CD4-positive, CD25-positive, alpha-beta regulatory T cell (primary cell): ENCODE results near the gene GSTO2. TPM values are rescaled to one million over a fixed set of nuclear protein-coding genes. Genes with fewer than 3 reads are reported as not detected.

Source experiments
- ATAC-seq, 2 donors: fragments of 150-1000 bp; cut with Tn5 transposase; one replicate each; pipeline ENCODE4 v1.10.0; 2021; ENCODE audit warnings: low read depth in 2 of 2, moderate number of reproducible peaks in 2 of 2, moderate library complexity in 1 of 2
- DNase-seq, 3 donors: peaks; one replicate each; pipeline versions ENCODE4 v3.0.0 to v3.0.0-alpha.2; 2012 to 2022; ENCODE audit warnings: mixed read lengths in 1 of 3
- H3K27ac ChIP-seq: one replicate; pipeline ENCODE4 v1.7.0; 2013; ENCODE audit warnings: mild to moderate bottlenecking, low read length; ENCODE audit not compliant: insufficient read depth, poor library complexity, severe bottlenecking
- H3K27me3 ChIP-seq: one replicate; pipeline ENCODE4 v1.7.0; 2013; ENCODE audit warnings: low read length; ENCODE audit not compliant: control insufficient read depth, insufficient read depth
- H3K36me3 ChIP-seq: one replicate; pipeline ENCODE4 v1.7.0; 2013; ENCODE audit warnings: mild to moderate bottlenecking, low read length, moderate library complexity; ENCODE audit not compliant: control insufficient read depth, insufficient read depth
- H3K4me1 ChIP-seq: 2 replicates; pipeline ENCODE4 v1.7.0; 2013; ENCODE audit warnings: mild to moderate bottlenecking, low read length; ENCODE audit not compliant: insufficient read depth, control insufficient read depth, poor library complexity, severe bottlenecking
- H3K4me3 ChIP-seq: one replicate; pipeline ENCODE4 v1.7.0; 2013; ENCODE audit warnings: low read depth, mild to moderate bottlenecking, low read length, moderate library complexity
- H3K9me3 ChIP-seq, 2 experiments: 1 replicate in 1 of 2; 2 replicates in 1 of 2; pipeline ENCODE4 v1.7.0; 2013; ENCODE audit warnings: low read length in 2 of 2, mild to moderate bottlenecking in 1 of 2, moderate library complexity in 1 of 2; ENCODE audit not compliant: control insufficient read depth in 2 of 2
- H3K27ac Mint-ChIP-seq, 3 donors: one replicate each; pipeline ENCODE4 v1.8.0; 2020 to 2022; ENCODE audit warnings: mild to moderate bottlenecking in 3 of 3, mixed read lengths in 3 of 3, moderate library complexity in 2 of 3
- H3K27me3 Mint-ChIP-seq: one replicate; pipeline ENCODE4 v1.8.0; 2022; ENCODE audit warnings: mild to moderate bottlenecking, mixed read lengths
- H3K36me3 Mint-ChIP-seq: one replicate; pipeline ENCODE4 v1.8.0; 2020; ENCODE audit warnings: mixed read lengths
- H3K4me1 Mint-ChIP-seq, 4 donors: one replicate each; pipeline ENCODE4 v1.8.0; 2020 to 2022; ENCODE audit warnings: mixed read lengths in 4 of 4, mild to moderate bottlenecking in 1 of 4
- H3K4me3 Mint-ChIP-seq, 4 donors: one replicate each; pipeline ENCODE4 v1.8.0; 2020 to 2022; ENCODE audit warnings: mild to moderate bottlenecking in 4 of 4, mixed read lengths in 4 of 4, moderate library complexity in 3 of 4
- H3K9me3 Mint-ChIP-seq, 7 donors: one replicate each; pipeline ENCODE4 v1.8.0; 2020 to 2022; ENCODE audit warnings: mixed read lengths in 7 of 7, mild to moderate bottlenecking in 3 of 7, moderate library complexity in 2 of 7
- polyA plus RNA-seq, 4 donors: library from polyadenylated mRNA; unstranded; fragments of 300-500 nt; fragmentation: Illumina TruSeq; gene quantifications; one replicate each; pipeline ENCODE4 v1.2.3, GENCODE V29; 2021
- total RNA-seq: library from RNA; stranded (reverse); gene quantifications from one replicate; pipeline ENCODE4 v1.2.3, GENCODE V29; 2022

GSTO2 gene
- total and polyA plus RNA-seq, 5 donors from 2014 or later, result 0.35 to 3.6 (median 1.4) TPM

GRCh38 chr10:104254493-104255310 lies 14.3 kb upstream of the GSTO2 start, which contains the start of gene GSTO1:
TSS of gene GSTO1 (plus strand) at chr10:104254892. CDS start at chr10:104254929, 37 bp downstream.
- peaks cover 17% of the 10 kb centered on the region for H3K36me3 ChIP-seq
- H3K27me3 Mint-ChIP-seq, result peaks cover 18% of the 10 kb centered on the region
- H3K9me3 Mint-ChIP-seq, result peaks cover 0 to 2% (median 0%) of the 10 kb centered on the region in 7 donors
- peak within 1 kb of the TSS; percentile 89 to 100 (median 96) for H3K27ac Mint-ChIP-seq
- H3K4me1 ChIP-seq, result peaks cover 36% of the 10 kb centered on the region
- H3K4me1 Mint-ChIP-seq, result peaks cover 26 to 54% (median 45%) of the 10 kb centered on the region in 4 donors
- H3K4me3 ChIP-seq, result peak within 1 kb of the TSS; percentile 98
- H3K4me3 Mint-ChIP-seq, result peak within 1 kb of the TSS; percentile 94 to 96 (median 94)
- H3K27ac ChIP-seq, result peak within 1 kb of the TSS; percentile 79
- H3K9me3 ChIP-seq, result no peaks in the 10 kb centered on the region
- peaks cover 4% of the 10 kb centered on the region for H3K27me3 ChIP-seq
- peaks cover 21% of the 10 kb centered on the region for H3K36me3 Mint-ChIP-seq
- ATAC-seq, result peak; percentile 50 to 54
- peak; percentile 34 to 69 (median 56) for DNase-seq

DNA sequence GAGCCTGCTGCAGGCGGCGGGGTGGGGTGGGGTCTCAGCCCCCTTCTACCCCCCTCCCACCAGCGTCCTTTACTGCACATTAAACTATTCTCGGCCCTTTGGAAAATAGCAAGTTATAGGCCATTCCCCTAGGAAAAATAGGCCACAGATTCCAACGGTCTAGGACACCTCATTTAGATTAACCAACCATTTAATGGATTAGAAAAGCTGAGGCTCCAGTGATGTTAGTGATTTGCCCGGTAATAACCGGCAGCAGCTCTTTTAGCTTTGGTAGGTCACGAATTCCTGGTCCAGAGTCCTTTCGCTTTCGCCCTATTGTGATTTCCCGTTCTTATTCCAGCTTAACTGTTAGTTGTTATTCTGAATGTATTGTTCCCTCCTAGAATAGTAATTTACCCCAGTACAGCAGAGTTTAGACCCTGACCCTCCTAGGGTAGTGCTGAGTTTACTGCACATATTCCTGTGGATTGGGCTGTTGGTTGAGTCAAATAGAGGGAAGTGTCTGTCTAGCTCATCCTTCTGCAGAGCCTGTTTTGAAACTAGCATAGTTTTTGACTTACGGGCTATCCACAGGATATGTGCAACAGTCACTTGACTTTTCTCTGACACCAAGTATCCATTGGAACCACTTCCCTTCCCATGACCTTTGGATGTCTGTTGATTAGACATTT lies 13.5 kb upstream of the GSTO2 start:
- H3K4me1 Mint-ChIP-seq, result peaks cover 30 to 62% (median 52%) of the 10 kb centered on the region in 4 donors
- ATAC-seq (peak; percentile 20 to 31), DNase-seq (peak in 1 of 3 donors; percentile 44)
- peaks cover 43% of the 10 kb centered on the region for H3K4me1 ChIP-seq
- H3K27me3 Mint-ChIP-seq, result peaks cover 13% of the 10 kb centered on the region
- H3K36me3 ChIP-seq, result peaks cover 24% of the 10 kb centered on the region
- H3K36me3 Mint-ChIP-seq, result peaks cover 27% of the 10 kb centered on the region
- no peaks in the 10 kb centered on the region for H3K27me3 ChIP-seq
- H3K27ac Mint-ChIP-seq, result peak overlapping the region; percentile 89 to 96 (median 91)
- H3K4me3 ChIP-seq, result peak overlapping the region; percentile 98
- H3K4me3 Mint-ChIP-seq, result peak overlapping the region; percentile 94 to 96 (median 94)
- peaks cover 0 to 2% (median 0%) of the 10 kb centered on the region in 7 donors for H3K9me3 Mint-ChIP-seq
- no peaks in the 10 kb centered on the region for H3K9me3 ChIP-seq
- H3K27ac ChIP-seq, result peak overlapping the region; percentile 79

DNA sequence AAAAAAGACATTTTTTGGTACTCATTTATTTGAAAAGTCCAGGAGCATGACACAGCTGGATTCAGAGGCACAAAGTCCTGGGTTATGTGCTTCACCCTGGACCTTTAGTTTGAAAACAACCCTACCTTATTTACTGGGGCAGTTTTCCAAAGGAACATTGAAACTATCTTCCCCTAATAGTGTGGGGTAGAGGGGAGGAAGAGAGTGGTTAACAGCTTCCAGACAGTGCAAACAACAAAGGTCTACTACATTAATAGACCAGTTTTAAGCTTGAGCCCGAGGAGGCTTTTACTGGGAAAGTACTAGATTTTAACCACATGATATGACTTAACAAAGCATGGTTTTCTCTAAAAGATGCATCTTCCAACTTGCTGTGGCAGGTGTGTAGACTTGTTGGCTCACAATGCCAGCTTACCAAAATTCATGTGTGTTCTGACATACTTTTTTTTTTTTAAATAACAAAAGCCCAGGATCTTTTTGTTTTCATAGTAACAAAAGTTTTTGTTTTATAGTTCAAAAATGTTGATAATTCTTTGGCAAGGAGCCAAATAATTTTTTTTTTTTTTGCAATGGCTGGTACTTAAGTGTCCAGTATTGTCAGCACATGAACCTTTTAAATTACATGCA lies 12.5 kb upstream of the GSTO2 start:
- ATAC-seq (peak in 1 of 2 donors; percentile 26), DNase-seq (no peak)
- peaks cover 53% of the 10 kb centered on the region for H3K4me1 ChIP-seq
- H3K9me3 ChIP-seq, result no peaks in the 10 kb centered on the region
- Mint-ChIP-seq H3K4me1 (peaks cover 36 to 72% (median 62%) of the 10 kb centered on the region in 4 donors), H3K9me3 (peaks cover 0 to 2% (median 0%) of the 10 kb centered on the region in 7 donors), H3K27ac (peak overlapping the region; percentile 82 to 96 (median 89)), H3K4me3 (peak overlapping the region; percentile 94 to 96 (median 94)), H3K36me3 (peaks cover 31% of the 10 kb centered on the region), H3K27me3 (peaks cover 5% of the 10 kb centered on the region)
- H3K27ac ChIP-seq, result peak overlapping the region; percentile 79
- peak overlapping the region; percentile 98 for H3K4me3 ChIP-seq
- H3K27me3 ChIP-seq, result no peaks in the 10 kb centered on the region
- H3K36me3 ChIP-seq, result peaks cover 29% of the 10 kb centered on the region

DNA sequence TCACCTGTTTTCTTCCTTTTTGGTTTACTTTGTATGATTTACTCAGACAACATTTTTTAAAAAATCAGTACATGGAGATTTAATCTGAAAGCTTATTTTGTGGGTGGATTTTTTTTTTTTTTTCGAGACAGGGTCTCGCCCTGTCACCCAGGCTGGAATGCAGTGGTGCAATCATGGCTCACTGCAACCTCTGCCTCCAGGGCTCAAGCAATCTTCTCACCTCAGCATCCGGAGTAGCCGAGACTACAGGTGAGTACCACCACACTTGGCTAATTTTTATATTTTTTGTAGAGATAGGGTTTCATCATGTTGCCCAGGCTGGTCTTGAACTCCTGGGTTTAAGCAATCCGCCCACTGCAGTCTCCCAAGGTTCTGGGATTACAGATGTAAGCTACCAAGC lies 11.7 kb upstream of the GSTO2 start:
- peaks cover 54% of the 10 kb centered on the region for H3K4me1 ChIP-seq

GRCh38 chr10:104258209-104258608 lies 10.8 kb upstream of the GSTO2 start:
- H3K9me3 ChIP-seq, result no peaks in the 10 kb centered on the region
- peak overlapping the region; percentile 4 to 94 (median 89) for H3K27ac Mint-ChIP-seq
- peaks cover 54% of the 10 kb centered on the region for H3K4me1 ChIP-seq
- H3K27me3 Mint-ChIP-seq, result peaks cover 5% of the 10 kb centered on the region
- peak overlapping the region in 2 of 4 donors; percentile 30 to 65 for H3K4me3 Mint-ChIP-seq
- no peak overlapping the region for H3K27ac ChIP-seq
- H3K4me3 ChIP-seq, result no peak overlapping the region
- H3K36me3 Mint-ChIP-seq, result peaks cover 31% of the 10 kb centered on the region
- peaks cover 36 to 81% (median 63%) of the 10 kb centered on the region in 4 donors for H3K4me1 Mint-ChIP-seq
- peaks cover 45% of the 10 kb centered on the region for H3K36me3 ChIP-seq
- DNase-seq, result no peak
- peaks cover 0 to 2% (median 0%) of the 10 kb centered on the region in 7 donors for H3K9me3 Mint-ChIP-seq
- H3K27me3 ChIP-seq, result no peaks in the 10 kb centered on the region
- no peak for ATAC-seq

More for the DNA sequence above, 11.7 kb upstream of the GSTO2 start:
- Mint-ChIP-seq H3K27ac (peak overlapping the region in 1 of 3 donors; percentile 89), H3K27me3 (peaks cover 5% of the 10 kb centered on the region), H3K9me3 (peaks cover 0 to 2% (median 0%) of the 10 kb centered on the region in 7 donors), H3K36me3 (peaks cover 31% of the 10 kb centered on the region), H3K4me3 (peak overlapping the region; percentile 54 to 96 (median 94)), H3K4me1 (peaks cover 36 to 78% (median 65%) of the 10 kb centered on the region in 4 donors)
- Histone ChIP-seq H3K27ac (peak overlapping the region; percentile 79), H3K9me3 (no peaks in the 10 kb centered on the region), H3K4me3 (peak overlapping the region; percentile 98), H3K36me3 (peaks cover 36% of the 10 kb centered on the region), H3K27me3 (no peaks in the 10 kb centered on the region)
- DNase-seq (no peak), ATAC-seq (no peak)

DNA sequence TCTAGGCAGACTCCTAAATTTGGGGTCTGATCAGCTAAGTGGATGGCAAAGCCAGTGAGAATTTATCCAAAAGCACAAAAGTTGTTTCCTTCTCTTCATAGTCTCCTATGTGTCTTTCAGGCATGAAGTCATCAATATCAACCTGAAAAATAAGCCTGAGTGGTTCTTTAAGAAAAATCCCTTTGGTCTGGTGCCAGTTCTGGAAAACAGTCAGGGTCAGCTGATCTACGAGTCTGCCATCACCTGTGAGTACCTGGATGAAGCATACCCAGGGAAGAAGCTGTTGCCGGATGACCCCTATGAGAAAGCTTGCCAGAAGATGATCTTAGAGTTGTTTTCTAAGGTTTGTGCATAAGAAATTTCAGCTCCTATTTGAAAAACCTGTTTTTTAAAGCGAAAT lies 9.5 kb upstream of the GSTO2 start:
- H3K27ac Mint-ChIP-seq, result peak overlapping the region; percentile 79 to 89 (median 85)
- peak overlapping the region in 2 of 4 donors; percentile 20 to 30 for H3K4me3 Mint-ChIP-seq
- Histone ChIP-seq H3K36me3 (peaks cover 56% of the 10 kb centered on the region), H3K27me3 (no peaks in the 10 kb centered on the region), H3K27ac (no peak overlapping the region), H3K4me3 (no peak overlapping the region), H3K4me1 (peaks cover 50% of the 10 kb centered on the region), H3K9me3 (no peaks in the 10 kb centered on the region)
- ATAC-seq (no peak), DNase-seq (no peak)
- H3K9me3 Mint-ChIP-seq, result no peaks in the 10 kb centered on the region
- peaks cover 38% of the 10 kb centered on the region for H3K36me3 Mint-ChIP-seq
- H3K4me1 Mint-ChIP-seq, result peaks cover 35 to 80% (median 65%) of the 10 kb centered on the region in 4 donors
- peaks cover 4% of the 10 kb centered on the region for H3K27me3 Mint-ChIP-seq
